Left ventricle myocardium inferior (tissue), 1 donor: ENCODE data around the gene WDR77. TPM values are rescaled to one million over a fixed set of nuclear protein-coding genes. Genes with fewer than 3 reads are reported as not detected.
A peak's percentile ranks its signal among the peaks of the same experiment; 100 is the strongest.

Experiments
- DNase-seq: peaks from one replicate; pipeline ENCODE4 v3.0.0-alpha.2; 2020
- H3K27ac ChIP-seq: fragments of 200-600 bp; replicated peaks from 2 replicates; pipeline ENCODE4 v1.8.0; 2021
- H3K27me3 ChIP-seq: fragments of 200-600 bp; 2 replicates; pipeline ENCODE4 v1.8.0; 2021; ENCODE audit warnings: low read depth
- H3K36me3 ChIP-seq: fragments of 200-600 bp; 2 replicates; pipeline ENCODE4 v1.8.0; 2021
- H3K4me1 ChIP-seq: fragments of 200-600 bp; 2 replicates; pipeline ENCODE4 v1.8.0; 2021
- H3K4me3 ChIP-seq: fragments of 200-600 bp; 2 replicates; pipeline ENCODE4 v1.8.0; 2021; ENCODE audit warnings: mild to moderate bottlenecking, moderate library complexity
- H3K9me3 ChIP-seq: fragments of 200-600 bp; replicated peaks from 2 replicates; pipeline ENCODE4 v1.8.0; 2021
- CTCF ChIP-seq: fragments of 200-600 bp; IDR thresholded peaks from 2 replicates; pipeline ENCODE4 v1.8.0; 2021; ENCODE audit warnings: antibody characterized with exemption, mild to moderate bottlenecking, borderline replicate concordance
- intact Hi-C: fragments of 100-400 bp; cut with micrococcal nuclease; formaldehyde crosslinking; loops from one replicate; pipeline ENCODE4 v1.11.0; 2022
- total RNA-seq: library from RNA; stranded (reverse); fragmentation: NEBNext Ultra II Directional; extraction: Animal tissue kit (Norgen Biotek cat#: 25700); gene quantifications from one replicate; pipeline ENCODE4 v1.2.1, GENCODE V29; 2021
- donor health status: DM: no; HTN: yes; CAD: no; lungs with severe emphysema.

The WDR77 gene
- total RNA-seq, 1 donor from 2014 or later: 30.7 TPM

GRCh38 chr1:111449703-111450017 lies 604 bp upstream of the WDR77 start:
- intact Hi-C loops: no loop called here
- no peak for TF ChIP-seq CTCF
- Histone ChIP-seq H3K4me3 (peak overlapping the region; percentile 95), H3K9me3 (no peaks in the 10 kb centered on the region), H3K4me1 (peaks cover 75% of the 10 kb centered on the region), H3K36me3 (peaks cover 48% of the 10 kb centered on the region), H3K27ac (peak overlapping the region; percentile 94), H3K27me3 (no peaks in the 10 kb centered on the region)
- no peak for DNase-seq

- intact Hi-C loops: no loop called here
- H3K27me3 ChIP-seq: no peaks in the 10 kb centered on the region
- peak overlapping the region; percentile 95 for H3K4me3 ChIP-seq
- no peaks in the 10 kb centered on the region for H3K9me3 ChIP-seq
- no peak for TF ChIP-seq CTCF
- H3K36me3 ChIP-seq: peaks cover 46% of the 10 kb centered on the region
- H3K27ac ChIP-seq: peak overlapping the region; percentile 94
- DNase-seq: no peak
- peaks cover 64% of the 10 kb centered on the region for H3K4me1 ChIP-seq
Measured at GRCh38 chr1:111448482-111448917, 556 bp downstream of the WDR77 start.

GRCh38 chr1:111446967-111447892 lies 1.8 kb downstream of the WDR77 start:
- peak overlapping the region; percentile 95 for H3K4me3 ChIP-seq
- H3K36me3 ChIP-seq: peaks cover 58% of the 10 kb centered on the region

GRCh38 chr1:111446546-111446945 lies 2.5 kb downstream of the WDR77 start:
- no peak for TF ChIP-seq CTCF
- no peaks in the 10 kb centered on the region for H3K9me3 ChIP-seq
- intact Hi-C loops: no loop called here
- DNase-seq: no peak
- H3K4me3 ChIP-seq: no peak overlapping the region
- H3K36me3 ChIP-seq: peaks cover 64% of the 10 kb centered on the region
- H3K27ac ChIP-seq: no peak overlapping the region
- H3K4me1 ChIP-seq: peaks cover 44% of the 10 kb centered on the region
- H3K27me3 ChIP-seq: no peaks in the 10 kb centered on the region

More at GRCh38 chr1:111446967-111447892, 1.8 kb downstream of the WDR77 start:
- H3K27me3 ChIP-seq: no peaks in the 10 kb centered on the region
- peaks cover 51% of the 10 kb centered on the region for H3K4me1 ChIP-seq
- intact Hi-C loops: no loop called here
- DNase-seq: no peak
- no peak for TF ChIP-seq CTCF
- H3K9me3 ChIP-seq: no peaks in the 10 kb centered on the region
- no peak overlapping the region for H3K27ac ChIP-seq

- intact Hi-C loops: no loop called here
Measured at GRCh38 chr1:111444031-111444430, 5.0 kb downstream of the WDR77 start.

More at GRCh38 chr1:111444031-111444430, 5.0 kb downstream of the WDR77 start:
- TF ChIP-seq CTCF: no peak
- no peaks in the 10 kb centered on the region for H3K27me3 ChIP-seq
- H3K27ac ChIP-seq: no peak overlapping the region
- H3K4me3 ChIP-seq: no peak overlapping the region
- no peaks in the 10 kb centered on the region for H3K9me3 ChIP-seq
- DNase-seq: no peak
- H3K36me3 ChIP-seq: peaks cover 79% of the 10 kb centered on the region
- peaks cover 22% of the 10 kb centered on the region for H3K4me1 ChIP-seq
